ENCODE results near the gene UNC45B. TPM values are rescaled to one million over a fixed set of nuclear protein-coding genes. Genes with fewer than 3 reads are reported as not detected.

UNC45B gene
- total RNA-seq, 3 donors from 2014 or later: 0.05 TPM; not detected in 2

DNA sequence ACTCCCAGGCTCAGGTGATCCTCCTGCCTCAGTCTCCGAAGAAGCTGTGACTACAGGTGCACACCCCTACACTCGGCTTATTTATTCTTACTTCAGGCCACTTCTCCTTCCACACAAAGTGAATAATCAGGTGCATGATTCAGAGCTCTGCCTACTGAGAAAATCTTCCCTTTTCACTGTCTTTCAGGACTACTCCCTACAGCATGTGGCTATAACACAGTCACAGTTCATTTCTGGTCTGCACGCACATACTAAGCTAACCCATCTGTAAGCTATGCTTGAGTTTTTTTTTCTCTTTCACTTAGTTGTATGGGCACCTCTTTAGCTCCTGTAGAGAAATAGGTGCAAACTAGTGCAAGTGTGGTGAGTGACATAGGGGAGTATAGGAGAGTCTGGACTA, 87.7 kb downstream of the UNC45B start:
- intact Hi-C loops (cut with DNase I, micrococcal nuclease): no loop called here
- Histone ChIP-seq H3K4me3 (no peak overlapping the region), H3K4me1 (ENCODE audit: low read depth) (no peaks in the 10 kb centered on the region), H3K9me3 (no peaks in the 10 kb centered on the region), H3K36me3 (ENCODE audit: low read depth) (no peaks in the 10 kb centered on the region)
- DNase-seq (no peak), ATAC-seq (no peak)
- TF ChIP-seq, protein P1, sequence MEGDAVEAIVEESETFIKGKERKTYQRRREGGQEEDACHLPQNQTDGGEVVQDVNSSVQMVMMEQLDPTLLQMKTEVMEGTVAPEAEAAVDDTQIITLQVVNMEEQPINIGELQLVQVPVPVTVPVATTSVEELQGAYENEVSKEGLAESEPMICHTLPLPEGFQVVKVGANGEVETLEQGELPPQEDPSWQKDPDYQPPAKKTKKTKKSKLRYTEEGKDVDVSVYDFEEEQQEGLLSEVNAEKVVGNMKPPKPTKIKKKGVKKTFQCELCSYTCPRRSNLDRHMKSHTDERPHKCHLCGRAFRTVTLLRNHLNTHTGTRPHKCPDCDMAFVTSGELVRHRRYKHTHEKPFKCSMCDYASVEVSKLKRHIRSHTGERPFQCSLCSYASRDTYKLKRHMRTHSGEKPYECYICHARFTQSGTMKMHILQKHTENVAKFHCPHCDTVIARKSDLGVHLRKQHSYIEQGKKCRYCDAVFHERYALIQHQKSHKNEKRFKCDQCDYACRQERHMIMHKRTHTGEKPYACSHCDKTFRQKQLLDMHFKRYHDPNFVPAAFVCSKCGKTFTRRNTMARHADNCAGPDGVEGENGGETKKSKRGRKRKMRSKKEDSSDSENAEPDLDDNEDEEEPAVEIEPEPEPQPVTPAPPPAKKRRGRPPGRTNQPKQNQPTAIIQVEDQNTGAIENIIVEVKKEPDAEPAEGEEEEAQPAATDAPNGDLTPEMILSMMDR (IDR thresholded peaks at IDR 0.05): no peak

DNA sequence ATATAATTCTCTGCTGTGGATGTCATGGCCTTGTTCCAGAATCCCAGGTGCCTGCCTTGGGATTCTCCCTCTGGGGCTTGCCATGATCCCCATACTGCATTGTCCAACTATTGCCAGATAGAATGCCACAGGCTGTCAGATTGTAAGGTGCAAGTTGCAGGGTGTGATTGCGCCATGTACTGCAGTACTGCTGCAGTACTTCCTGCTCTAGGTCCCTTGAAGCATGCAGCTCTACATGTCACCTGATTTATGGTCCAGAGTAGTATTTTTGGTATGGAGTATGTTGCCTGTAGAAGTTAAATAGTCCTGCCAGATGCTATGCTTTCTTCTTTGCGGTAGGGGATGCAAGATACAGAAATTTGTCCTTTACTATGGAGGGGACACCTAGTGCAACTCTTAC, 88.3 kb downstream of the UNC45B start:
- H3K9me3 ChIP-seq: no peaks in the 10 kb centered on the region
- ATAC-seq (no peak), DNase-seq (no peak)
- no peaks in the 10 kb centered on the region for H3K36me3 ChIP-seq (ENCODE audit: low read depth)
- TF ChIP-seq, protein P1 (IDR thresholded peaks at IDR 0.05): no peak
- no peaks in the 10 kb centered on the region for H3K4me1 ChIP-seq (ENCODE audit: low read depth)
- intact Hi-C loops (cut with DNase I, micrococcal nuclease): no loop called here
- no peak overlapping the region for H3K4me3 ChIP-seq

DNA sequence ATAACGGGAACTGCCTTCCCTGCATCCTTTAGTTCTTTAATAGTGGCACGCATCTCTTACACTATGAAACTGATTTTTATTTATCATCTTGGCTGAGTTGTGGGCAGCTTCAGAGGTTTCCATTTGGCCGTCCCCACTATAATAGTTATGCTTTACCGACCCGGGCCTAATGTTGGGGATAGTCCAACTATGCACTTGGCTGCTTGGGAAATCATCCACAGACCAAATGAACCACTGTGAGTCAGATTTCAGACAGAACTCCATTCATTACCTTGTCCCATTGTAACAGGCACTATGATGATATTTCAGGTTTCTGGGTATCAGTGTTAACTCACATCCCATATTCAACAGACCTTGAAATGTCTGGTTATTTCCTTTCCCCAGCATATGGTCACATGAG, 89.2 kb downstream of the UNC45B start:
- no peak for DNase-seq
- no peaks in the 10 kb centered on the region for H3K36me3 ChIP-seq (ENCODE audit: low read depth)
- TF ChIP-seq, protein P1 (IDR thresholded peaks at IDR 0.05): no peak
- no peaks in the 10 kb centered on the region for H3K4me1 ChIP-seq (ENCODE audit: low read depth)
- ATAC-seq: no peak
- no peaks in the 10 kb centered on the region for H3K9me3 ChIP-seq
- H3K4me3 ChIP-seq: no peak overlapping the region
- intact Hi-C loops (cut with DNase I, micrococcal nuclease): no loop called here

DNA sequence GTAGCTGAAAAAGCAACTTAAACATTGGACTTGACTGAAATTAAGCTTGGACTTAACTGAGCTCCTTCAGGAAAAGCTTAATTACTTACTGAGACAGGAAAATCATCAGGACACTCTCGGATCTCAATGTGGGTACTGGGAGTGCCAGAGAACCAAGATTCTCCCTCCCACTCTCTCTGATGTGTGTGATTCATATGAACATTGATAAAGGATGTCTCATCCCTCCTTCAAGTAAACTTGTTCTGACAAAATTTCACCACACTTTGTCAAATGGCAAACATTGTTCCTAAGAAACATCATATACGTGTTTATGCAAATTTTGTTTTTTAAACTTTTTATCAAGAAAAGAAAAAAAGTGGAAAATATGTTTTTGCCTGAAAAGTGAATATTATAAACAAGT, 91.2 kb downstream of the UNC45B start:
- intact Hi-C loops (cut with DNase I, micrococcal nuclease): no loop called here
- no peak for DNase-seq
- ATAC-seq: no peak
- no peaks in the 10 kb centered on the region for H3K9me3 ChIP-seq
- H3K36me3 ChIP-seq (ENCODE audit: low read depth): no peaks in the 10 kb centered on the region
- H3K4me3 ChIP-seq: no peak overlapping the region
- no peaks in the 10 kb centered on the region for H3K4me1 ChIP-seq (ENCODE audit: low read depth)
- TF ChIP-seq, protein P1 (IDR thresholded peaks at IDR 0.05): no peak

Other genes starting within 250 kb of the UNC45B start
- gene CCT6B, start 186.4 kb upstream of the UNC45B start, total RNA-seq: 1 to 10 TPM; 1.0 to 2.7 (median 2.1) TPM
- gene ZNF830, start 186.3 kb upstream of the UNC45B start, total RNA-seq: 10 to 100 TPM; 10.8 to 21.6 (median 12.6) TPM
- gene LIG3, start 167.3 kb upstream of the UNC45B start, total RNA-seq: 10 to 100 TPM; 29.4 to 48.9 (median 35.3) TPM
- gene RFFL, start 84.1 kb upstream of the UNC45B start, total RNA-seq: 10 to 100 TPM; 45.2 to 69.1 (median 64.1) TPM
- gene RAD51D, start 28.0 kb upstream of the UNC45B start, total RNA-seq: 10 to 100 TPM in 2 of 3 donors, 1 to 10 TPM in 1; 9.1 to 14.4 (median 11.6) TPM
- not detected for gene FNDC8, start 26.2 kb upstream of the UNC45B start, total RNA-seq
- gene NLE1, start 5.5 kb upstream of the UNC45B start, total RNA-seq: 10 to 100 TPM in 2 of 3 donors, 1 to 10 TPM in 1; 9.0 to 13.6 (median 12.1) TPM
- gene SLC35G3, start 46.6 kb downstream of the UNC45B start, total RNA-seq: not detected
- 10 to 100 TPM in 2 of 3 donors, 1 to 10 TPM in 1; 8.5 to 29.7 (median 11.7) TPM for gene SLFN5, start 95.3 kb downstream of the UNC45B start, total RNA-seq
- gene SLFN11, start 225.8 kb downstream of the UNC45B start, total RNA-seq: 10 to 100 TPM in 2 of 3 donors, 1 to 10 TPM in 1; 4.2 to 19.5 (median 10.3) TPM